ENCODE measurements around the gene DGKA. TPM values are rescaled to one million over a fixed set of nuclear protein-coding genes. Genes with fewer than 3 reads are reported as not detected.

DGKA gene
- total RNA-seq, 1 experiment from 2014 or later = 58.3 TPM

DNA sequence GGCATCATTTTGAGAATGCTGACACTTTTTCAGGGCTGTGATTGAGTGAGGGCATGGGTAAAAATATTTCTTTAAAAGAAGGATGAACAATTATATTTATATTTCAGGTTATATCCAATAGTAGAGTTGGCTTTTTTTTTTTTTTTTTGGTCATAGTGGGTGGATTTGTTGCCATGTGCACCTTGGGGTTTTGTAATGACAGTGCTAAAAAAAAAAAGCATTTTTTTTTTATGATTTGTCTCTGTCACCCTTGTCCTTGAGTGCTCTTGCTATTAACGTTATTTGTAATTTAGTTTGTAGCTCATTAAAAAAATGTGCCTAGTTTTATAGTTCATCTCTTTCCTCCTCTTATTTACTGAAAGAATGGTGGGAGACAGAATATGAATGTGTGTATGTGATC lies 41.5 kb downstream of the DGKA start:
- intact Hi-C loops (cut with micrococcal nuclease) = no loop called here
- H3K4me3 ChIP-seq (replicated peaks in 1 of 2; ENCODE audit: low read depth in 1 of 2, low read length in 2 of 2) = peak overlapping the region in 1 of 2 experiments; percentile 47; a peak in 1 of 4 replicates
- H3K4me2 ChIP-seq (ENCODE audit: low read length) = peak overlapping the region; percentile 65
- H3K4me1 ChIP-seq (ENCODE audit: control insufficient read depth in 1 of 2, insufficient read depth in 2 of 2, low read length in 2 of 2) = peaks cover 17 to 36% of the 10 kb centered on the region in 2 experiments
- H3K9me3 ChIP-seq (ENCODE audit: control insufficient read depth in 1 of 2, insufficient read depth in 1 of 2, low read depth in 1 of 2, low read length in 2 of 2) = no peaks in the 10 kb centered on the region
- H2AFZ ChIP-seq (ENCODE audit: low read depth, low read length, poor library complexity, severe bottlenecking) = no peak overlapping the region
- ChIA-PET RAD21 (ENCODE audit: low non-redundant PET in 1 of 2, low total read pairs in 2 of 2, uncharacterized antibody in 2 of 2, unreplicated experiment in 2 of 2) (no interaction called here), CTCF (interaction anchor here (4.7 kb wide), 1 partner anchor 24 kb away, joined by 35 read pairs; the partner anchor contains the start of gene SUOX), POLR2A (interaction anchor here (1.6 kb wide), 1 partner anchor 249 kb away, joined by 3 read pairs; the partner anchor contains the start of gene RNF41)
- peak overlapping the region; percentile 49 for H3K9ac ChIP-seq (ENCODE audit: low read length)
- DNase-seq (ENCODE audit: low read depth, low spot score) = no peak
- no peaks in the 10 kb centered on the region for H3K27me3 ChIP-seq (ENCODE audit: insufficient read depth, low read length)
- H3K27ac ChIP-seq (ENCODE audit: low read depth, low read length) = peak overlapping the region; percentile 50; the same call in 1 of the 2 replicates
- TF ChIP-seq POLR2A (IDR thresholded peaks at IDR 0.05; ENCODE audit: borderline replicate concordance, extremely low read depth, insufficient read depth, insufficient read length) = no peak
- no peak for TF ChIP-seq ZFX (IDR thresholded peaks at IDR 0.05)
- TF ChIP-seq, protein P1, sequence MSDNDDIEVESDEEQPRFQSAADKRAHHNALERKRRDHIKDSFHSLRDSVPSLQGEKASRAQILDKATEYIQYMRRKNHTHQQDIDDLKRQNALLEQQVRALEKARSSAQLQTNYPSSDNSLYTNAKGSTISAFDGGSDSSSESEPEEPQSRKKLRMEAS (IDR thresholded peaks at IDR 0.05) = no peak
- no peak for TF ChIP-seq CBX3 (IDR thresholded peaks at IDR 0.05; ENCODE audit: low read depth)
- no peak for TF ChIP-seq REST (IDR thresholded peaks at IDR 0.05; ENCODE audit: low read depth)
- TF ChIP-seq EGR1 (IDR thresholded peaks at IDR 0.05; ENCODE audit: low read depth) = no peak
- no peak for TF ChIP-seq TCF7L2 (IDR thresholded peaks at IDR 0.05; ENCODE audit: borderline replicate concordance, extremely low read depth, insufficient read depth, insufficient read length)
- TF ChIP-seq JUND (IDR thresholded peaks at IDR 0.05) = no peak
- TF ChIP-seq POLR2AphosphoS5 (IDR thresholded peaks at IDR 0.05; ENCODE audit: low read depth, low read length) = no peak
- no peak for TF ChIP-seq RAD21 (IDR thresholded peaks at IDR 0.05; ENCODE audit: low read depth)
- no peaks in the 10 kb centered on the region for H4K20me1 ChIP-seq (ENCODE audit: insufficient read depth)
- peaks cover 37% of the 10 kb centered on the region for H3K79me2 ChIP-seq (ENCODE audit: insufficient read depth, low read length)
- peaks cover 18 to 33% of the 10 kb centered on the region in 2 experiments; a peak in 3 of 4 replicates for H3K36me3 ChIP-seq (ENCODE audit: control insufficient read depth in 1 of 2, insufficient read depth in 2 of 2, low read length in 2 of 2)
- no peak for ATAC-seq
- H3K9me2 ChIP-seq (ENCODE audit: insufficient read depth) = no peaks in the 10 kb centered on the region
- BruUV-seq (replicated peaks) = no TSS peak
